ENCODE data around the gene XIRP1.

XIRP1 gene

DNA sequence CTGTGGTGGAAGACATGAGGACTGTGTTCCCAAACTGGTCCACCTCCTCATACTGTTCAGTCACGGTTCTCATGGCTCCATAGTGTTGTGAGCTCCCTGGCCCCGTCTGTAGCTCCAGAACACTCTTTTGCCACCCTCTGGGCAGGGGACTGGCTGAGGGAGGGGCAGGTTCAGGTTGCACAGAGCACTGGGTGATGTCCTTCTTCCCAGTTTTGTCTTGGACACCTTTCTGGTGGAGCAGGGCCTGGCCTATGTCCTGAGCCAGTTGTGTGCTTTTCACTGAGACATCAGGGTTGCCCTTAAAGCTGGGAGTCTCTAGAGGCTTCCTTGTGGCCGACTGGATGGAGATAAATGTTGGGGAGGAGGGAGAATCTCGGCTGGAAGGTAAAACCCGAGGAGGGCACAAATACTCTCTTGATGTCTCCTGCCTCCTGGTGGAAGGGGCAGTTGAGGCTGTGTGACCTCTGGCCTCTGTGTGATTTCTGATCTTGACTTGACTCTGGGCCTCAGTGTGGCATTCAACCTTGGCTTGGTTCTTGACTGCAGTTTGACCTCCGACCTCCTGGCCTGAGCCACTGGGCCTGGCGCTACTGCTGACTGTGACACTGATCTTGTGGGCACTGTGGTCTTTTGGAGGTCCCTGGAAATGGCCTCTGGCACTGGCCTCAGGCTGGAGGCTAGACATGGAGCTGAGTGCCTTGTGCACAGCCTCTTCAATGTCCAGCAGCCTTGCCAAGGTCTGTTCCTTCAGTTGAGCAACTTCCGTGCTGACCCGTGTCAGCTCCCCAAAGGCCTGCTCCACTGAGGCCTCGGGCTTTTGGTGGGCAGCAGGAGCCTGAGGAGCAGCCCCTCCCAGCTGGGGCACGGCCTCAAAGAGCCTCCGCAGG lies 8.1 kb downstream of the XIRP1 start:
- TF ChIP-seq, protein P1, sequence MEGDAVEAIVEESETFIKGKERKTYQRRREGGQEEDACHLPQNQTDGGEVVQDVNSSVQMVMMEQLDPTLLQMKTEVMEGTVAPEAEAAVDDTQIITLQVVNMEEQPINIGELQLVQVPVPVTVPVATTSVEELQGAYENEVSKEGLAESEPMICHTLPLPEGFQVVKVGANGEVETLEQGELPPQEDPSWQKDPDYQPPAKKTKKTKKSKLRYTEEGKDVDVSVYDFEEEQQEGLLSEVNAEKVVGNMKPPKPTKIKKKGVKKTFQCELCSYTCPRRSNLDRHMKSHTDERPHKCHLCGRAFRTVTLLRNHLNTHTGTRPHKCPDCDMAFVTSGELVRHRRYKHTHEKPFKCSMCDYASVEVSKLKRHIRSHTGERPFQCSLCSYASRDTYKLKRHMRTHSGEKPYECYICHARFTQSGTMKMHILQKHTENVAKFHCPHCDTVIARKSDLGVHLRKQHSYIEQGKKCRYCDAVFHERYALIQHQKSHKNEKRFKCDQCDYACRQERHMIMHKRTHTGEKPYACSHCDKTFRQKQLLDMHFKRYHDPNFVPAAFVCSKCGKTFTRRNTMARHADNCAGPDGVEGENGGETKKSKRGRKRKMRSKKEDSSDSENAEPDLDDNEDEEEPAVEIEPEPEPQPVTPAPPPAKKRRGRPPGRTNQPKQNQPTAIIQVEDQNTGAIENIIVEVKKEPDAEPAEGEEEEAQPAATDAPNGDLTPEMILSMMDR (IDR thresholded peaks at IDR 0.05; ENCODE audit: low read depth, low read length), result no peak
- no peak for DNase-seq (ENCODE audit: extremely low read depth, low read depth)

DNA sequence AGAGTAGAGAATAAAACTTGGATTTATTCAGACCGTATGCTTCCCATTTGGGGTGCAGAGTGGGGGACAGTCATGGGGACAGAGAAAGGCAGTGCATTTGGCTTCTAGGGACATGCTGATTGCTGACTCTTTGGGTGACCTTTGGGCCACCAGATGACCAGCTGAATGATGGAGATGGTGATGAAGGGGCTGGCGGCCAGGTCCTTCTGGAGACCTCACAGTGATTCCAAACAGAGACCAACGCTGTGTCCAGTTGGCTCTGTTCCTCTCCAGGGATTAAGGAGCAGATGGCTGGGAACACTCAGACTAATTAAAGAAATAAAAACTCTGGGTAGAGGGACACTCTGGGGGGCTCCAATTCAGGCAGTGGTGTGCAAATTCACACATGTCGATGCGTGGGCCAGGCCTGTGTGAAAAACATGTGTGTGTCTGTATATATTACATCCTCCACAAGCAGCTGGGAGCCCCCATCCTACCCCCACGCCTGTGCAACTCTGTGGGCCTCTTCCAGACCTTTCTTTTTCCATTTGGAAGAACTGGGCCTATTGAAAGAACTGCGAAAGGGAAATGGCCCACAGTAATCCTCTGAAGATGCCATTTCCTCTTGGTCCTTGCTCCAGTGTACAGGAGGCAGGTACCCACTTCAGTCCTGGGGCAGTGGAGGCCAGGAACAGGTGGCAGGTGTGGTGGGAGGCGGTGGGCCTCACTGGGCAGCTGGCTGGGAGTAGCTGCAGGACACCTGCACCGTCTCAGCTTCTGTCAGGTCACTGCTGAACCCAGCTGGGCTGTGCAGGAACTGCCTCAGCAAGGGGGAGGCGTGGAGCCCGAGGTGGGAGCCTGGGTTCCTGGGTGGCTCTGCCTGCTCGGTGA lies 8.9 kb downstream of the XIRP1 start:
- DNase-seq (ENCODE audit: extremely low read depth, low read depth), result no peak
- TF ChIP-seq, protein P1 (IDR thresholded peaks at IDR 0.05; ENCODE audit: low read depth, low read length), result no peak

DNA sequence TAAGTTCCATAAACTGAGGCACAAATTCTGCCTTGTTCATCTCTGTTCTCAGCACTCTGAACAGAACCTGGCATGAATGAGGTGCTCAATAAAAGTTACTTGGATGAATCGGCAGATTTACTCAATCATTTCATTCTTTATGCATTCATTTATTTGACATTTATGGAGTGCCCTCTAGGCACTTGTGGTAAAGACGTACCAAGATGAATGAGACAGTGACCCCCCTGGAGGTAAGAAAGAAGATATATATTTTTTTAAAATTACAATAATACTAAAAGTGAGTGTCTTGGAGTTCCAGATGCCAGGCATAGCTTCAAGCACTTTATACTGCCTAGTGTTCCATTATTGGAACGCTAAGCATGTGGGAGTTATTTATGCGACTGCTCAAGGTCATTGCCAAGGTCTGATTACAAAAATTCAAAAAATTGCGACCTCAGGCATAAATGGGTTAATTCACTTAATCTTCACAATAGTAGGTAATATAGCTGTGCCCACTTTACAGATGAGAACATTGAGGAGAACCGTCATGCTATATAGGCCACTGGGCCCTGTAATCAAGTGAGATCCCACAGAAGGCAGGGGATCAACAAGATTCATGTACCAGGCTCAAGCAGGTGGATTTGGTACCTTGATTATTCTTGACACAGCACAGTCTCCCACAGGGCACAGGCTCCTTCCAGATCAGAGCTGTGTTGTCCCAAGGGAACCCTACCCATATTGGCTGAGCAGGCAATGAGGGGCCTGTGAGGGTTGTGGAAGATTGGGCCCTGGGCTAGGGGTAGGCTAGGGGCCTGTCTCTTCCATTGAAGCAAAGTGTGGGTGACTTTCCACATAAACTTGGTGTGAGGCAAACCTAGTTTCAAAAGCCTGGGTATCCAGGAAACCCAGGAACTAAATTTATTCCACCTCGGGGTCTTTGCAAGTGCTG lies 10.7 kb downstream of the XIRP1 start:
- no peak for DNase-seq (ENCODE audit: extremely low read depth, low read depth)
- TF ChIP-seq, protein P1 (IDR thresholded peaks at IDR 0.05; ENCODE audit: low read depth, low read length), result no peak

DNA sequence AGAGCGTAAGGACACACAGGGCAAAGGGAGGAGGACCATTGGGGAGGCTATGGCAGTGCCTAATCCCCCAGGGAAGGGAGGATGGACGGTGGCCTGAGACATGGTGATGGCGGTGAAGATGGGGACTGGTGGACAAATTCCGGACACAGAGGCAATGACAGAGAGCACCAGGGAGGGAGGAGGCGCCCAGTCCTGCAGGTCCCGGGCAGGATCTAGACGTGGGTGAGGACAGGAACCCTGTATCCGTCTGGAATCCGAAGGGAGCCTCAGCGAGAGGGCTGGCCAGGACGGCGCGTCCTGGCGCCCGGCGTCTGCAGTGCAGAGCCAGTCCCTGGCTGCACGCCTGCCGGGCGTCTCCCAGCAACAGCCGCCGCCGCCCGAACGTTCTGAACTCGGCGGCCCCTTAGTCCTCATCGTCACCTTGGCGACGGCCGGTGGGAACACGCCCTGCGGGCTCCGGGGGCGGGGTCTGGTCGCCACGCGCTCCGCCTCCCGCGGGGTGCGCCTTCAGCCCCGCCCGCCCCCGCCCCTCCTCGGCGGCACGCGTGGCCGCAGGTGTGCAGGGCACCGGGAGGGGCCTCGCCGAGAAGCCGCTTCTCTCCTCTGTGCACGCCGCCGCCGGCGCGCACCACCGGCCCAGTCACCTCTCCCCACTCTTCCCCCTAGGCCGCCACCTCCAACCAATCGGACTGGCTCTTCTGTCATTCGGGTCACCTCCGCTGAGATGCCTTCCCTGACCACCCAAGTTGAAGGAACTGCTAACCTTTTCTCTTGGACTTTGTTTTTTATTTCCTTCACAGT lies 11.6 kb downstream of the XIRP1 start:
- TF ChIP-seq, protein P1 (IDR thresholded peaks at IDR 0.05; ENCODE audit: low read depth, low read length), result peak; percentile 26
- DNase-seq (ENCODE audit: extremely low read depth, low read depth), result no peak

DNA sequence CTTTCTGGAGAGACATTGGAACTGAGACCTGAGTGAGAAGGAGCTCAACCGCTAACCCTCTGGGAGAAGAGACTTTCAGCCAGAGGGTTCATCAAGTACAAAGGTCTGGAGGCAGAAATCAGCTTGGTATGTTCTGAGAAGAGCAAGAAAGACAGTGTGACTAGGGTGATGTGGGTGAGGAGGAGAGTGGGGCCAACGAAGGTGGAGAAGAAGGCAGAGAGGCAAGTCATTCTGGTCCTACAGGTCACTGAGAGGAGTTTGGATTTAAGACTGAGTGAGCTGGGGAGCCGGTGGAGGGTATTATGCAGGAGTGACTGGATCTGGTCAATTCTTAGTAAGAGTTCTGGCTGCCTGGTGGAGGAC lies 12.2 kb downstream of the XIRP1 start:
- TF ChIP-seq, protein P1 (IDR thresholded peaks at IDR 0.05; ENCODE audit: low read depth, low read length), result no peak
- DNase-seq (ENCODE audit: extremely low read depth, low read depth), result no peak

DNA sequence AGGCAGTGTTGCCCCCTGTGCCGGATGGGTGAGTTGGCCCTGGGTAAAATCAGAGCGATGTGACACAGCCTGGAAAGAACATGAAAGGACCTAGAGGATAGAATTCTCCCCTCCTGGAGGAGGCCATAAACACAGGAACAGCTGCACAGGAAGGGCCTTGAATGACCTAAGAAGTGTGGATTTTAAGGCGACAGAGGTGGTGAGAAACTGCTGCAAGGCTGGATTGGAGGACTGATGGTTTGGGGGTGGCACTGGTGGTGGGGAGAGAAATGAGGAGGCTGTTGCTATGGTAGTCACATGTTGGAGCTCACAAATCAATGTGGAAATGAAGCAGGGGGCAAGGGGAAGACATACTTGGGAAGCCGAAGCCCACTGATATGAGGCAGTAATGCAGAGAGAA lies 13.8 kb downstream of the XIRP1 start:
- TF ChIP-seq, protein P1 (IDR thresholded peaks at IDR 0.05; ENCODE audit: low read depth, low read length), result no peak

More for the DNA sequence above, 13.8 kb downstream of the XIRP1 start:
- no peak for DNase-seq (ENCODE audit: extremely low read depth, low read depth)

Measured in AG09319 (cell line).